H1 (cell line): ENCODE measurements around the gene TMEM212. TPM values are rescaled to one million over a fixed set of nuclear protein-coding genes. Genes with fewer than 3 reads are reported as not detected.

Source experiments
- CTCF ChIA-PET: fragments of 300-600 bp; sonication (Branson Sonifier 250); formaldehyde crosslinking; loops from one replicate; lab custom pipeline; 2021; ENCODE audit not compliant: partially characterized antibody; lab: Charles Lee
- POLR2A ChIA-PET: fragments of 300-600 bp; sonication (Branson Sonifier 250); formaldehyde crosslinking; loops from one replicate; lab custom pipeline; 2021; ENCODE audit warnings: inconsistent platforms; ENCODE audit not compliant: partially characterized antibody; lab: Charles Lee
- DNase-seq, 2 experiments: peaks; one replicate each; pipeline versions ENCODE4 v3.0.0 to v3.0.0-alpha.2; 2010 to 2022; ENCODE audit warnings: low spot score in 2 of 2, low read depth in 1 of 2, mixed read lengths in 1 of 2
- FAIRE-seq: peaks from 2 replicates; lab custom pipeline; 2011; peaks lifted over from hg19 to GRCh38; lab: Jason Lieb, UNC
- H2AFZ ChIP-seq: 2 replicates; pipeline ENCODE4 v1.8.1; 2012; ENCODE audit warnings: low read length, inconsistent platforms
- H2AK5ac ChIP-seq: 2 replicates; pipeline ENCODE4 v1.6.1; 2013; ENCODE audit warnings: low read depth, low read length
- H2BK120ac ChIP-seq: replicated peaks from 2 replicates; pipeline ENCODE3; 2013; ENCODE audit warnings: low read depth, low read length, inconsistent platforms
- H2BK12ac ChIP-seq: 2 replicates; pipeline ENCODE4 v1.6.1; 2013; ENCODE audit warnings: low read depth, low read length
- H2BK15ac ChIP-seq: 2 replicates; pipeline ENCODE4 v1.6.1; 2013; ENCODE audit warnings: low read length
- H2BK20ac ChIP-seq: 2 replicates; pipeline ENCODE4 v1.6.1; 2013; ENCODE audit warnings: low read length
- H2BK5ac ChIP-seq: 2 replicates; pipeline ENCODE4 v1.6.1; 2013; ENCODE audit warnings: low read depth, low read length
- H3K14ac ChIP-seq: 2 replicates; pipeline ENCODE4 v1.6.1; 2013; ENCODE audit warnings: inconsistent platforms; ENCODE audit not compliant: insufficient read length
- H3K18ac ChIP-seq: 2 replicates; pipeline ENCODE4 v1.6.1; 2013; ENCODE audit warnings: low read length; ENCODE audit errors: extremely low read depth
- H3K23ac ChIP-seq: 2 replicates; pipeline ENCODE4 v1.6.1; 2013; ENCODE audit warnings: inconsistent platforms; ENCODE audit not compliant: insufficient read length
- H3K23me2 ChIP-seq: 2 replicates; pipeline ENCODE4 v1.6.1; 2013; ENCODE audit warnings: low read depth, low read length
- H3K27ac ChIP-seq: 2 replicates; pipeline ENCODE4 v1.6.1; 2011; ENCODE audit warnings: low read depth, low read length, inconsistent platforms
- H3K27me3 ChIP-seq, 4 experiments: replicated peaks in 1 of 4; 1 replicate in 1 of 4; 2 replicates in 3 of 4; pipeline versions ENCODE4 v1.6.1 to v1.8.1; 2011 to 2013; ENCODE audit warnings: low read length in 3 of 4, mild to moderate bottlenecking in 3 of 4, inconsistent platforms in 2 of 4, mixed read lengths in 2 of 4, moderate library complexity in 1 of 4; ENCODE audit not compliant: control insufficient read depth in 3 of 4, insufficient read depth in 3 of 4; ENCODE audit errors: extremely low read depth in 1 of 4
- H3K36me3 ChIP-seq, 4 experiments: 2 replicates each; pipeline versions ENCODE4 v1.6.1 to v1.8.1; 2011 to 2013; ENCODE audit warnings: mild to moderate bottlenecking in 4 of 4, low read length in 3 of 4, moderate library complexity in 2 of 4, control low read depth in 1 of 4, inconsistent platforms in 1 of 4; ENCODE audit not compliant: insufficient read depth in 4 of 4, control insufficient read depth in 2 of 4
- H3K4ac ChIP-seq: replicated peaks from 2 replicates; pipeline ENCODE3; 2013; ENCODE audit warnings: low read length, low read depth, mixed read lengths, inconsistent platforms; ENCODE audit not compliant: insufficient read length
- H3K4me1 ChIP-seq, 4 experiments: replicated peaks in 1 of 4; 1 replicate in 1 of 4; 2 replicates in 3 of 4; pipeline versions ENCODE4 v1.6.1 to v1.8.1; 2011 to 2013; ENCODE audit warnings: low read length in 3 of 4, inconsistent platforms in 2 of 4, mixed read lengths in 1 of 4; ENCODE audit not compliant: insufficient read depth in 4 of 4, control insufficient read depth in 3 of 4
- H3K4me2 ChIP-seq, 2 experiments: 2 replicates each; pipeline versions ENCODE4 v1.6.1 to v1.8.1; 2011 to 2013; ENCODE audit warnings: low read depth in 2 of 2, low read length in 2 of 2, control low read depth in 1 of 2, inconsistent platforms in 1 of 2, mild to moderate bottlenecking in 1 of 2; ENCODE audit not compliant: insufficient read depth in 1 of 2
- H3K4me3 ChIP-seq, 4 experiments: fragments of 200-600, 300-600 bp in 1 of 4; sonication (generic), shearing (Covaris generic), sonication (Bioruptor Twin) in 1 of 4; 2 replicates each; pipeline versions ENCODE4 v1.5.1 to v1.8.1; 2011 to 2016; ENCODE audit warnings: low read length in 4 of 4, low read depth in 3 of 4, control low read depth in 2 of 4, inconsistent platforms in 2 of 4, mild to moderate bottlenecking in 2 of 4, mixed read lengths in 1 of 4, moderate library complexity in 1 of 4; ENCODE audit not compliant: insufficient read depth in 2 of 4; ENCODE audit errors: extremely low read depth in 1 of 4
- H3K56ac ChIP-seq: replicated peaks from 2 replicates; pipeline ENCODE3; 2013; ENCODE audit warnings: low read depth, mild to moderate bottlenecking, mixed read lengths, low read length, inconsistent platforms; ENCODE audit not compliant: insufficient read length
- H3K79me1 ChIP-seq: 2 replicates; pipeline ENCODE4 v1.6.1; 2013; ENCODE audit warnings: low read depth, low read length, control low read depth
- H3K79me2 ChIP-seq, 2 experiments: 2 replicates each; pipeline versions ENCODE4 v1.6.1 to v1.8.1; 2012 to 2013; ENCODE audit warnings: low read length in 2 of 2, mild to moderate bottlenecking in 2 of 2, inconsistent platforms in 1 of 2; ENCODE audit not compliant: insufficient read depth in 2 of 2, control insufficient read depth in 1 of 2
- H3K9ac ChIP-seq, 4 experiments: replicated peaks in 1 of 4; 1 replicate in 1 of 4; 2 replicates in 3 of 4; pipeline versions ENCODE4 v1.6.1 to v1.8.1; 2011 to 2013; ENCODE audit warnings: low read depth in 3 of 4, low read length in 3 of 4, control low read depth in 2 of 4, mild to moderate bottlenecking in 2 of 4, moderate library complexity in 2 of 4, inconsistent platforms in 1 of 4; ENCODE audit errors: extremely low read depth in 1 of 4
- H3K9me3 ChIP-seq, 2 experiments: 2 replicates each; pipeline versions ENCODE4 v1.6.1 to v1.8.1; 2012 to 2013; ENCODE audit warnings: mild to moderate bottlenecking in 2 of 2, moderate library complexity in 2 of 2, control low read depth in 1 of 2, inconsistent platforms in 1 of 2, low read depth in 1 of 2, low read length in 1 of 2, mixed read lengths in 1 of 2; ENCODE audit not compliant: insufficient read depth in 2 of 2
- H4K20me1 ChIP-seq, 2 experiments: replicated peaks in 1 of 2; 2 replicates each; pipeline versions ENCODE3 to v1.8.1; 2011 to 2013; ENCODE audit warnings: inconsistent platforms in 2 of 2, low read length in 2 of 2, mild to moderate bottlenecking in 1 of 2; ENCODE audit not compliant: insufficient read depth in 2 of 2, control insufficient read depth in 1 of 2
- H4K5ac ChIP-seq: 2 replicates; pipeline ENCODE4 v1.6.1; 2013; ENCODE audit warnings: low read length, low read depth, mixed read lengths, inconsistent platforms; ENCODE audit not compliant: insufficient read length
- H4K8ac ChIP-seq: 2 replicates; pipeline ENCODE4 v1.8.0; 2013; ENCODE audit warnings: mild to moderate bottlenecking, moderate library complexity, low read length, inconsistent platforms; ENCODE audit not compliant: insufficient read depth; ENCODE audit errors: extremely low read depth
- H4K91ac ChIP-seq: replicated peaks from 2 replicates; pipeline ENCODE3; 2013; ENCODE audit warnings: low read length, mixed read lengths, inconsistent platforms; ENCODE audit not compliant: insufficient read length
- EP300 ChIP-seq, 2 experiments: IDR thresholded peaks; 1 replicate in 1 of 2; 2 replicates in 1 of 2; pipeline ENCODE4 v1.6.1; 2011 to 2012; ENCODE audit warnings: low read depth in 2 of 2, low read length in 2 of 2, mild to moderate bottlenecking in 2 of 2, borderline replicate concordance in 1 of 2, inconsistent platforms in 1 of 2, moderate library complexity in 1 of 2
- WGBS, 2 experiments: shearing (Covaris generic) in 1 of 2; methylation state at CpG; one replicate each; pipeline versions ENCODE4 v1.1.6 to v1.1.7; 2013 to 2015; ENCODE audit warnings: low lambda C conversion rate in 2 of 2, mixed read lengths in 2 of 2, inconsistent platforms in 1 of 2, low coverage in 1 of 2, missing lambda C conversion rate in 1 of 2; ENCODE audit not compliant: insufficient replicate concordance in 2 of 2, insufficient coverage in 1 of 2, insufficient read length in 1 of 2; ENCODE audit errors: extremely low coverage in 1 of 2, missing lambda C conversion rate in 1 of 2; 5-methylcytosine and 5-hydroxymethylcytosine counted together
- polyA plus RNA-seq, 7 experiments: library from polyadenylated mRNA; depleted of rRNA in 3 of 7; stranded (reverse) in 5 of 7; unstranded in 2 of 7; fragments of >200 nt in 5 of 7; fragments of 200-250 nt in 2 of 7; gene quantifications; 1 replicate in 5 of 7; 2 replicates in 1 of 7; 4 replicates in 1 of 7; pipeline versions ENCODE4 v1.2.1 to v1.2.3, GENCODE V29; 2011 to 2013; ENCODE audit warnings: missing spikeins in 2 of 7, mixed read lengths in 2 of 7
- total RNA-seq: library from RNA; stranded (reverse); fragmentation: NEBNext Ultra II Directional; extraction: Animal tissue kit (Norgen Biotek cat#: 25700); gene quantifications from 2 replicates; pipeline ENCODE4 v1.2.1, GENCODE V29; 2021

Gene TMEM212
- total and polyA plus RNA-seq, 2 of the 8 experiments (the other 6 are each of a cell fraction or from before 2014, with no cell fraction given) = not detected

DNA sequence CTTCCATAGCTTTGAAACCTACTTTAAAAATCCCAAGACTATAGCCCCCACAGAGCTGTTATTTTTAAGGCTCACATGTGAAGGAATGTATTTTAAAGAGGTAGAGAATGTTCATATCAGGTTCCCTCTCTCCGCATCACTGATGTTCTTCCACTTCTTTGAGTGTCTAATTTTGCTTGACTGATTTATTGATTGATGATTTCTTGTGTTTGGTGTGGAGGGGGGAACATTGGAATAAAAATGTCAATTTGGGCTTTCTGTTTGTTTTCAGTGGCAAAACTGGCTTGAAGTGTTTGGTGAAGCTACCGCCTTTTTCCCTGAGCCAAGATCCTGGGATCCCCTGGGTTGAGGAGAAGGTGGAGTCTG is 2.7 kb upstream of the TMEM212 start:
- Histone ChIP-seq H2AK5ac (no peak overlapping the region), H4K8ac (no peak overlapping the region), H3K56ac (no peak overlapping the region), H4K5ac (no peak overlapping the region), H2BK120ac (no peak overlapping the region), H3K18ac (no peak overlapping the region), H4K20me1 (no peaks in the 10 kb centered on the region), H3K4me3 (no peak overlapping the region), H3K36me3 (no peaks in the 10 kb centered on the region), H3K23me2 (no peaks in the 10 kb centered on the region), H3K4me1 (peaks cover 0 to 4% (median 2%) of the 10 kb centered on the region in 4 experiments; a peak in 3 of 7 replicates), H3K4me2 (no peak overlapping the region), H3K79me2 (no peaks in the 10 kb centered on the region), H3K9me3 (no peaks in the 10 kb centered on the region), H2AFZ (peak overlapping the region; percentile 91; the same call in 1 of the 2 replicates), H3K27ac (no peak overlapping the region), H3K4ac (no peak overlapping the region), H3K14ac (no peak overlapping the region), H3K23ac (no peak overlapping the region), H3K79me1 (no peaks in the 10 kb centered on the region), H2BK5ac (no peak overlapping the region), H2BK12ac (no peak overlapping the region), H3K27me3 (no peaks in the 10 kb centered on the region), H4K91ac (no peak overlapping the region), H3K9ac (no peak overlapping the region), H2BK20ac (no peak overlapping the region), H2BK15ac (no peak overlapping the region)
- 100% methylated on average over 2 of the region's 2 CpGs; no CpG with 5 or more reads in 1 of the 2 experiments for WGBS, 2 experiments
- FAIRE-seq = no peak
- ChIA-PET CTCF (interaction anchor here (1.0 to 3.5 kb wide), 2 partner anchors 11 to 492 kb away, joined by 4 to 25 read pairs; no protein-coding TSS in a partner anchor), POLR2A (no interaction called here)
- DNase-seq = no peak
- no peak for TF ChIP-seq EP300 (IDR thresholded peaks at IDR 0.05; ENCODE audit: borderline replicate concordance in 1 of 2, low read depth in 2 of 2, low read length in 2 of 2)
